ENCODE measurements around the gene PLD6.

PLD6 gene

DNA sequence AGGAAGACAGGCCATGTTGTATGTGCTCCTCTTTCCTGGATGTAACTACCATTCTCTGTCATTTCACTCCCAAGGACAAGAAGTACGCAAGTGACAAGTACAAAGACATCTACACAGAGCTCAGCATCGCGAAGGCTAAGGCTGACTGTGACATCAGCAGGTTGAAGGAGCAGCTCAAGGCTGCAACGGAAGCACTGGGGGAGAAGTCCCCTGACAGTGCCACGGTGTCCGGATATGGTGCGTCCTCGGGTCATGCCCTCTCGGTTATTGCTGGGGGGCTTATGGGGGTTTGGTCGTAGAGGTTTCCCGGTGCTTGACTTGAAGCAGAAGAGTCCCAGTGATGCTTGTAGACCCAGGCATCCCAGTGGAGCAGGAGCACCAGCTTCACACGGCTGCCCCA, 29.0 kb downstream of the PLD6 start:
- H3K27me3 ChIP-seq (ENCODE audit: control insufficient read depth, insufficient read depth, low read length, poor library complexity, severe bottlenecking) = no peaks in the 10 kb centered on the region
- H3K36me3 ChIP-seq (ENCODE audit: control insufficient read depth, insufficient read depth, low read length) = peaks cover 37% of the 10 kb centered on the region
- 96 to 97% methylated on average over 12 of the region's 12 CpGs for WGBS, 2 experiments

DNA sequence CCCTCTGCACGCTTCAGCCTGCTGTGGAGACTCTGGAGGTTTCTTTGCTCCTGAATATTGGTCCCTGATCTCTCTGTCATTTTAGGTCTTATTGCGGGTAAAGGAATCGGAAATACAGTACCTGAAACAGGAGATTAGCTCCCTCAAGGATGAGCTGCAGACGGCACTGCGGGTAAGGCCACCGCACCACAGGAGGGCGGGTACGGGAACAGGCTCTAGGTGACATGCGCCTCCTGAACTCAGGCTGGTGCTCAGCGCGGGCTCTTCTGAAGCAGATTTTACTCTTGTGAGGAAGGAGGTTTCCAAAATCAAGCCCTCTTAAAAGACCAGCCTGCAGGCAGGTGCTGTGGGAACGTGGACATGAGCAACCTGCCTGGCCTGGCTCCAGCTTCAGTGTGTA, 29.8 kb downstream of the PLD6 start:
- no peak overlapping the region for H3K27ac ChIP-seq (ENCODE audit: insufficient read depth, low read depth, low read length, poor library complexity, severe bottlenecking)
- H3K36me3 ChIP-seq (ENCODE audit: control insufficient read depth, insufficient read depth, low read length) = peaks cover 33% of the 10 kb centered on the region
- 96 to 97% methylated on average over 12 of the region's 12 CpGs for WGBS, 2 experiments
- no peaks in the 10 kb centered on the region for H3K27me3 ChIP-seq (ENCODE audit: control insufficient read depth, insufficient read depth, low read length, poor library complexity, severe bottlenecking)
- H3K4me3 ChIP-seq (ENCODE audit: insufficient read depth, low read depth, low read length) = no peak overlapping the region
- H3K4me1 ChIP-seq (ENCODE audit: control insufficient read depth, insufficient read depth, low read length) = peaks cover 9% of the 10 kb centered on the region
- no peaks in the 10 kb centered on the region for H3K9me3 ChIP-seq (ENCODE audit: control insufficient read depth, low read length)

More for the DNA sequence above, 29.0 kb downstream of the PLD6 start:
- H3K27ac ChIP-seq (ENCODE audit: insufficient read depth, low read depth, low read length, poor library complexity, severe bottlenecking) = no peak overlapping the region
- H3K4me3 ChIP-seq (ENCODE audit: insufficient read depth, low read depth, low read length) = no peak overlapping the region
- H3K9me3 ChIP-seq (ENCODE audit: control insufficient read depth, low read length) = no peaks in the 10 kb centered on the region
- H3K4me1 ChIP-seq (ENCODE audit: control insufficient read depth, insufficient read depth, low read length) = peaks cover under 1% of the 10 kb centered on the region

DNA sequence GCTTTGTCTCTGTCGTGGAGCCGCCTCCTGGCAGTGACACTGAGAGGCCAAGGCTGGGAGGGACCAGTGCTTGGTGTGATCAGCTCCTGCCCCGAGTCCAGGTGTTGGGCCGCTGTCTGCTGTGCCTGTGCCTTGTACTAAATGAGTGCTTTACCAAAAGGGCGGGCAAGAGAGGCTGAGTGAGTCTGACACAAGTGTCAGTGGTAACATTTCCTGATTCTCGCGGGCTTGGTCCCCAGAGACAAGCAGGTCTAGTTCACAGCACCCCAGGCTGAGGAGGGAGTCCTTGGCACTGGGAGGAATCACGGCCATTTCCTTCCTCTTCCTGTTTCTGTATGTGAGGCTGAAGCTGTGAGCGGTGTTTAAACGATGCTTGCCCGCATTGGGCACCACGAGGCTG, 30.2 kb downstream of the PLD6 start:
- WGBS, 2 experiments = 94 to 95% methylated on average over 12 of the region's 12 CpGs
- Histone ChIP-seq H3K9me3 (ENCODE audit: control insufficient read depth, low read length) (no peaks in the 10 kb centered on the region), H3K27me3 (ENCODE audit: control insufficient read depth, insufficient read depth, low read length, poor library complexity, severe bottlenecking) (no peaks in the 10 kb centered on the region), H3K27ac (ENCODE audit: insufficient read depth, low read depth, low read length, poor library complexity, severe bottlenecking) (no peak overlapping the region), H3K36me3 (ENCODE audit: control insufficient read depth, insufficient read depth, low read length) (peaks cover 33% of the 10 kb centered on the region), H3K4me3 (ENCODE audit: insufficient read depth, low read depth, low read length) (no peak overlapping the region), H3K4me1 (ENCODE audit: control insufficient read depth, insufficient read depth, low read length) (peaks cover 12% of the 10 kb centered on the region)

DNA sequence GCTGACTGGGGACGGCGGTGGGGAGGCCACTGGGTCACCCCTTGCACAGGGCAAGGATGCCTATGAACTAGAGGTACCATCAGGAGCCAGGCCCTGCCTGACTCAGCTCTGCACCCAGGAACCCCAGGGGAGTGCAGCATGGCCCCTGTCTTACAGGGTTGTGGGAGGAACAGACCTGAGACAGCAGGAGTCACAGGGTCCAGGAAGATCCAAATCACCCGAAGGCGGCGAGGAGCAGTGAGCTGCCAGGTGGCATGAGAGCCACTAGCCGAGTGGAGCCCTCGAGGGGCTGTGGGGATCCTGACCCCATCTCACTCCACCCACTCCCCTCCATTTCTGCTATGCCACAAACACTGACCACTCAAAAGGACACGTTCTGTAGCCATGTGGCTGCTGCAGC, 30.8 kb downstream of the PLD6 start:
- peaks cover 12% of the 10 kb centered on the region for H3K4me1 ChIP-seq (ENCODE audit: control insufficient read depth, insufficient read depth, low read length)
- no peak overlapping the region for H3K27ac ChIP-seq (ENCODE audit: insufficient read depth, low read depth, low read length, poor library complexity, severe bottlenecking)
- H3K4me3 ChIP-seq (ENCODE audit: insufficient read depth, low read depth, low read length) = no peak overlapping the region
- WGBS, 2 experiments = 97 to 99% methylated on average over 8 of the region's 8 CpGs
- no peaks in the 10 kb centered on the region for H3K27me3 ChIP-seq (ENCODE audit: control insufficient read depth, insufficient read depth, low read length, poor library complexity, severe bottlenecking)
- no peaks in the 10 kb centered on the region for H3K9me3 ChIP-seq (ENCODE audit: control insufficient read depth, low read length)
- H3K36me3 ChIP-seq (ENCODE audit: control insufficient read depth, insufficient read depth, low read length) = peaks cover 30% of the 10 kb centered on the region

DNA sequence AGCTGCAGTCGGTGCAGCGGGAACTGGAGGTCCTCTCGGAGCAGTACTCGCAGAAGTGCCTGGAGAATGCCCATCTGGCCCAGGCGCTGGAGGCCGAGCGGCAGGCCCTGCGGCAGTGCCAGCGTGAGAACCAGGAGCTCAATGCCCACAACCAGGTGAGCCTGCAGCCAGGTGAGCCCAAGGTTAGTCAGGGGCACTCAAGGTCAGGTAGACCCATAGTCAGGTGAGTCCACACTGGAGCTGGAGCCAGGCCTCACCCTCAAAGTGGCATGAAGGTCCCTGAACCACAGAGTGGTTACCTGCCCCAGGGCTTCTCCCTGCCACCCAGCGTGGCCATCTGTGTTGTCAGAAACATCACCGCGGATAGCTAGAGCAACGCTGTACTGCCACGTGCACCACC, 32.2 kb downstream of the PLD6 start:
- Histone ChIP-seq H3K36me3 (ENCODE audit: control insufficient read depth, insufficient read depth, low read length) (peaks cover 26% of the 10 kb centered on the region), H3K4me3 (ENCODE audit: insufficient read depth, low read depth, low read length) (no peak overlapping the region), H3K4me1 (ENCODE audit: control insufficient read depth, insufficient read depth, low read length) (peaks cover 12% of the 10 kb centered on the region), H3K9me3 (ENCODE audit: control insufficient read depth, low read length) (no peaks in the 10 kb centered on the region), H3K27me3 (ENCODE audit: control insufficient read depth, insufficient read depth, low read length, poor library complexity, severe bottlenecking) (no peaks in the 10 kb centered on the region), H3K27ac (ENCODE audit: insufficient read depth, low read depth, low read length, poor library complexity, severe bottlenecking) (no peak overlapping the region)
- 96 to 97% methylated on average over 14 of the region's 14 CpGs for WGBS, 2 experiments

DNA sequence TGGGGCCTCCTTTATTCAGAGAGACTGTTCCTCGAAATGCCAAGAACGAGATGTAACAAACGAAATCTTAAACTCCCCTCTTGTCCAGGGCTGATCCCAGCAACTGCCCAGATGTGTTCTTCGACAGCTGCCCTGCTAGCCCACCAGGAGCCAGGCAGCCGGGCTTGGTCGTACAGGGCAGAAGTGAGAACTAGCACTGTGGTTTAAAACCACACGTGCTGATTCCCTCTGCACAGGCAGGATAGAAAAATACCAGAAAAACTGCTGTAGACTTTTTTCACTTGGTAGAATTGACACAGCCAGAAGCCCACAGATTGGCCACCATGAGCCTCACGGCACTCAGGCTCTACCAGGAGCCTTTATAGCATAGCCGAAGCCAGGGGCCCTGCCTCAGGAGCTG, 33.1 kb downstream of the PLD6 start:
- H3K4me3 ChIP-seq (ENCODE audit: insufficient read depth, low read depth, low read length) = no peak overlapping the region
- peaks cover 12% of the 10 kb centered on the region for H3K4me1 ChIP-seq (ENCODE audit: control insufficient read depth, insufficient read depth, low read length)
- no peak overlapping the region for H3K27ac ChIP-seq (ENCODE audit: insufficient read depth, low read depth, low read length, poor library complexity, severe bottlenecking)
- WGBS, 2 experiments = 94% methylated on average over 9 of the region's 9 CpGs
- H3K27me3 ChIP-seq (ENCODE audit: control insufficient read depth, insufficient read depth, low read length, poor library complexity, severe bottlenecking) = no peaks in the 10 kb centered on the region
- no peaks in the 10 kb centered on the region for H3K9me3 ChIP-seq (ENCODE audit: control insufficient read depth, low read length)
- H3K36me3 ChIP-seq (ENCODE audit: control insufficient read depth, insufficient read depth, low read length) = peaks cover 21% of the 10 kb centered on the region

DNA sequence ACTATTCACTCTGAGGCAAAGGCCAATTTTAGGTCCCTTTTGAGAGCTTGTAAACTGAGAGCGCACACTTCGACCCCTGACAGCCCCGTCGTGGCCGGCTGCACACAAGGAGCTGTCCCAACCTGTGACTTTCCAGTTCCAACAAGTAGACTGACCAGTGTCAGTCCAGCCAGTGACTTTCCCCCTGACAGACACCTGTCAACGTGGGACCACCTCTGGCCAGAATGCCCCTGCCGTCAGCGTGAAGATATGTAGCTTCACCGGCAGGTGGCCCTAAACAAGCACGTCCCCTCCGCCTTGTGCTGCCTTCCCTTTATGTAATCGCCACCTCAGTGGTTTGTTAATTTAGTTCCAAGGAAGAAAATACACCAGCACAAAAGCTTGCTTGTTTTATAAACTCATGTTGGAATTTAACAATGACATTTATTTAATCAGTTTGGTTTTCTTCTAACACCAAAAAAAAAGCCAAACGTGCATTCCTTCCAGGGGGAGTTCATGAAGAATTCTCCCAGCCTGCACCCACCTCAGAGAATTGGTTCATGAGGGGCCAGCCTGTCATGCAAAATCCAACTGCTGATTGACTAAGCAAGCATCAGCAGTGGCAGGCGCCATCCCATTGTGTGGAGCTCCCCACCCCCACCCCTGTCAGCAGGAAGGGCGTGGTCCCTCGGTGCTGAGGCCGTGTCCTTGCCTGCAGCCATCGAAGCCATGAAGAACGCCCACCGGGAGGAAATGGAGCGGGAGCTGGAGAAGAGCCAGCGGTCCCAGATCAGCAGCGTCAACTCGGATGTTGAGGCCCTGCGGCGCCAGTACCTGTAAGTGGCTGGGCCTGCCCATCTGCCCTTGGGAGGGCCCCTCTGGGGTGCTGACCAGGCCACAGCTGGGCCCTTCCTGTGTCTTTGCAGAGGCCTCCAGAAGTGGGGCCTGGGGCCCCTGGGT, 33.9 kb downstream of the PLD6 start:
- 71 to 72% methylated on average over 26 of the region's 26 CpGs for WGBS, 2 experiments
- Histone ChIP-seq H3K27me3 (ENCODE audit: control insufficient read depth, insufficient read depth, low read length, poor library complexity, severe bottlenecking) (no peaks in the 10 kb centered on the region), H3K4me3 (ENCODE audit: insufficient read depth, low read depth, low read length) (no peak overlapping the region), H3K4me1 (ENCODE audit: control insufficient read depth, insufficient read depth, low read length) (peaks cover 12% of the 10 kb centered on the region), H3K27ac (ENCODE audit: insufficient read depth, low read depth, low read length, poor library complexity, severe bottlenecking) (no peak overlapping the region), H3K9me3 (ENCODE audit: control insufficient read depth, low read length) (no peaks in the 10 kb centered on the region), H3K36me3 (ENCODE audit: control insufficient read depth, insufficient read depth, low read length) (peaks cover 21% of the 10 kb centered on the region)

DNA sequence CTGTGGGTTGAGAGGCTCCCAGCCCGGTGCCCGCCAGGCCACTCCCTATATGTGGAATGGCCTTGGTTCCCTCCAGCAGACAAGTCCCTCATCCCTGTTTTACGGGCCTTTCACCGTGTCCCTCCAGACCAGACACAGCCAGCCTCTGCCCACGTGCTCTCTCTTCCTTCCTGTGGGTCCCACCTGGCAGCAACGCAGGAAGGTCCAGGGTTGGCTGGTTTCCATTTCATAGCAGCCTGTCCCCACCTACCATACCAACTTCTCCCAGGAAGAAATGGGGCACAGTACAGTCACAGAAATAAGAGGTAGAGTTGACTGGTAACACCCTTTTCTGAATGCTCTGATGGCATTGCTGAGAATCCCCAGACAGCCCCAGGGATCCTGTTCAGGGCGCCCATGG, 34.9 kb downstream of the PLD6 start:
- Histone ChIP-seq H3K4me3 (ENCODE audit: insufficient read depth, low read depth, low read length) (no peak overlapping the region), H3K36me3 (ENCODE audit: control insufficient read depth, insufficient read depth, low read length) (peaks cover 24% of the 10 kb centered on the region), H3K9me3 (ENCODE audit: control insufficient read depth, low read length) (no peaks in the 10 kb centered on the region), H3K27ac (ENCODE audit: insufficient read depth, low read depth, low read length, poor library complexity, severe bottlenecking) (no peak overlapping the region), H3K27me3 (ENCODE audit: control insufficient read depth, insufficient read depth, low read length, poor library complexity, severe bottlenecking) (no peaks in the 10 kb centered on the region), H3K4me1 (ENCODE audit: control insufficient read depth, insufficient read depth, low read length) (peaks cover 12% of the 10 kb centered on the region)
- WGBS, 2 experiments = 94 to 95% methylated on average over 7 of the region's 7 CpGs

DNA sequence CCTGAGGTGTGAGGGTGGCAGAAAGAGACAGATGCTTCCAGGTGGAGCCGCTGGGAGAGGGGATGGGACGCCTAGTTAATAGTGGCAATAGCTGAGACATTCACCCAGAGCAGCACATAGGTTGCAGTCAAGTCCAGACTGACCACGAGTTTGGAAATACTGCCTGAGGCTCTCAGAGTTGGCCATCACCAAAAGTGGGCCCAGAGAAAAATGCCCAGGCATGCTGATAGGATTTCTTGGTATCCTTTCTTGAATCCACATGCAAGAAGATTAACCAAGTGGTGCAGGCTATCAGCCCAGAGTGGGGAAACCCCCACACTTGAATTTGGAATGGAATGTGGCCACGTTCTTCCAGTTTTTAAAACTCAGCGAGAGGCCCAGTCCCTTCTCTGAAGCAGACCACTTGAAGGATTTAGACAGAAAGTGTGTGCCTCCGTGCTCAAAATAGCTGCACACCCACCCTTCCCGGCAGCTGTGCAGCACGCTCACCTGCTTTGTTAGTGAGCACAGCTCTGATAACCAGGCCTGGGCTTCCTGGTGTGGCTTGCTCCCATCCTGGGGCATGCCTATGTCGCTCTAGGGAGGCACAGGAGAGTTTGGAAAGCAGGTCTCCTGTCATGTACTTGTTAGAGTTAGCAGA, 35.7 kb downstream of the PLD6 start:
- no peaks in the 10 kb centered on the region for H3K27me3 ChIP-seq (ENCODE audit: control insufficient read depth, insufficient read depth, low read length, poor library complexity, severe bottlenecking)
- 93 to 94% methylated on average over 9 of the region's 9 CpGs for WGBS, 2 experiments
- H3K4me3 ChIP-seq (ENCODE audit: insufficient read depth, low read depth, low read length) = no peak overlapping the region
- H3K27ac ChIP-seq (ENCODE audit: insufficient read depth, low read depth, low read length, poor library complexity, severe bottlenecking) = no peak overlapping the region
- H3K4me1 ChIP-seq (ENCODE audit: control insufficient read depth, insufficient read depth, low read length) = peaks cover 12% of the 10 kb centered on the region
- H3K36me3 ChIP-seq (ENCODE audit: control insufficient read depth, insufficient read depth, low read length) = peaks cover 19% of the 10 kb centered on the region
- H3K9me3 ChIP-seq (ENCODE audit: control insufficient read depth, low read length) = no peaks in the 10 kb centered on the region

DNA sequence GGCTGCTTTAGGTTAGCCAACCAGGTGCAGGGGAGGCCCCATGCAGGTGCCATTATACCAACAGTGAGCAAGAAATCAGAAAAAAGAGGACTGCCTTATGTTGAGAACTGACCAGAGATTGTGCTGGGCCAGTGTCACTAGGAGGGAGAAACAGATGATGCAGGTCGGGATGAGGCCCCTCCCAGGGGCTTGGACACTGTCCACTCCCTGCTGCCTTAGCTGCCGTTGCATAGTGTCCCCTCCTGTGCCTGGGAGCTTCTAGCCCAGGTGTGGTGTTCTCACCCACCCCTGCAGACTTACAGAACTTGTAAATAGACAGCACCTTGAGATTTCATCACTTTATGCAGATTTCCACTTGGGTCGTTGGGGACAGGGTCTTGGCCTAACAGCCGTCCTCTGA, 36.7 kb downstream of the PLD6 start:
- peaks cover 13% of the 10 kb centered on the region for H3K36me3 ChIP-seq (ENCODE audit: control insufficient read depth, insufficient read depth, low read length)

More for the DNA sequence above, 36.7 kb downstream of the PLD6 start:
- no peaks in the 10 kb centered on the region for H3K9me3 ChIP-seq (ENCODE audit: control insufficient read depth, low read length)
- no peaks in the 10 kb centered on the region for H3K27me3 ChIP-seq (ENCODE audit: control insufficient read depth, insufficient read depth, low read length, poor library complexity, severe bottlenecking)
- no peak overlapping the region for H3K4me3 ChIP-seq (ENCODE audit: insufficient read depth, low read depth, low read length)
- peaks cover 12% of the 10 kb centered on the region for H3K4me1 ChIP-seq (ENCODE audit: control insufficient read depth, insufficient read depth, low read length)
- 89 to 94% methylated on average over 4 of the region's 4 CpGs for WGBS, 2 experiments
- no peak overlapping the region for H3K27ac ChIP-seq (ENCODE audit: insufficient read depth, low read depth, low read length, poor library complexity, severe bottlenecking)

Data from ectodermal cell (in vitro differentiated cells).